ENCODE results near the gene KCNJ15.

- no peak for TF ChIP-seq EZH2 (IDR thresholded peaks at IDR 0.05; ENCODE audit: low read depth, unreplicated experiment)
- no peak for TF ChIP-seq CTCF (conservative IDR thresholded peaks at IDR 0.05; ENCODE audit: low read depth in 2 of 2)
- no peak for TF ChIP-seq CREB1 (CRISPR knock-in tag; IDR thresholded peaks at IDR 0.05; ENCODE audit: low read depth)
- TF ChIP-seq POLR2AphosphoS5 (IDR thresholded peaks at IDR 0.05; ENCODE audit: low read depth), result no peak
- TF ChIP-seq, protein P1, sequence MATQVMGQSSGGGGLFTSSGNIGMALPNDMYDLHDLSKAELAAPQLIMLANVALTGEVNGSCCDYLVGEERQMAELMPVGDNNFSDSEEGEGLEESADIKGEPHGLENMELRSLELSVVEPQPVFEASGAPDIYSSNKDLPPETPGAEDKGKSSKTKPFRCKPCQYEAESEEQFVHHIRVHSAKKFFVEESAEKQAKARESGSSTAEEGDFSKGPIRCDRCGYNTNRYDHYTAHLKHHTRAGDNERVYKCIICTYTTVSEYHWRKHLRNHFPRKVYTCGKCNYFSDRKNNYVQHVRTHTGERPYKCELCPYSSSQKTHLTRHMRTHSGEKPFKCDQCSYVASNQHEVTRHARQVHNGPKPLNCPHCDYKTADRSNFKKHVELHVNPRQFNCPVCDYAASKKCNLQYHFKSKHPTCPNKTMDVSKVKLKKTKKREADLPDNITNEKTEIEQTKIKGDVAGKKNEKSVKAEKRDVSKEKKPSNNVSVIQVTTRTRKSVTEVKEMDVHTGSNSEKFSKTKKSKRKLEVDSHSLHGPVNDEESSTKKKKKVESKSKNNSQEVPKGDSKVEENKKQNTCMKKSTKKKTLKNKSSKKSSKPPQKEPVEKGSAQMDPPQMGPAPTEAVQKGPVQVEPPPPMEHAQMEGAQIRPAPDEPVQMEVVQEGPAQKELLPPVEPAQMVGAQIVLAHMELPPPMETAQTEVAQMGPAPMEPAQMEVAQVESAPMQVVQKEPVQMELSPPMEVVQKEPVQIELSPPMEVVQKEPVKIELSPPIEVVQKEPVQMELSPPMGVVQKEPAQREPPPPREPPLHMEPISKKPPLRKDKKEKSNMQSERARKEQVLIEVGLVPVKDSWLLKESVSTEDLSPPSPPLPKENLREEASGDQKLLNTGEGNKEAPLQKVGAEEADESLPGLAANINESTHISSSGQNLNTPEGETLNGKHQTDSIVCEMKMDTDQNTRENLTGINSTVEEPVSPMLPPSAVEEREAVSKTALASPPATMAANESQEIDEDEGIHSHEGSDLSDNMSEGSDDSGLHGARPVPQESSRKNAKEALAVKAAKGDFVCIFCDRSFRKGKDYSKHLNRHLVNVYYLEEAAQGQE (IDR thresholded peaks at IDR 0.05; ENCODE audit: unreplicated experiment), result no peak
Measured at GRCh38 chr21:38255571-38256117, 1.1 kb upstream of the KCNJ15 start.

Measured in GM23338 (cell line).